Large intestine (tissue), 3 donors: ENCODE data around the gene ZNF146. TPM values are rescaled to one million over a fixed set of nuclear protein-coding genes. Genes with fewer than 3 reads are reported as not detected.
"Not testable (repeated sequence)": the region's sequence is repeated elsewhere in the genome, so short reads cannot be mapped to it uniquely, and the experiment has no call there.

Experiments
- DNase-seq, 2 donors: peaks; one replicate each; pipeline versions ENCODE4 v3.0.0 to v3.0.0-alpha.2; 2013
- H3K27ac ChIP-seq: one replicate; pipeline ENCODE4 v1.5.1; 2013; ENCODE audit warnings: low read length
- H3K27me3 ChIP-seq: 2 replicates; pipeline ENCODE4 v1.6.1; 2013; ENCODE audit warnings: low read length; ENCODE audit not compliant: control insufficient read depth, insufficient read depth
- H3K36me3 ChIP-seq: 2 replicates; pipeline ENCODE4 v1.6.1; 2013; ENCODE audit warnings: low read length; ENCODE audit not compliant: control insufficient read depth, insufficient read depth
- H3K4me1 ChIP-seq: one replicate; pipeline ENCODE4 v1.6.1; 2013; ENCODE audit warnings: low read length; ENCODE audit not compliant: control insufficient read depth, insufficient read depth
- H3K4me3 ChIP-seq: one replicate; pipeline ENCODE4 v1.5.1; 2013; ENCODE audit warnings: low read length
- H3K9me3 ChIP-seq: one replicate; pipeline ENCODE4 v1.6.1; 2013; ENCODE audit warnings: mild to moderate bottlenecking, low read depth, low read length, moderate library complexity; ENCODE audit not compliant: control insufficient read depth
- WGBS: methylation state at CpG from one replicate; pipeline ENCODE4 v1.1.5; 2013; ENCODE audit warnings: low lambda C conversion rate; ENCODE audit not compliant: insufficient coverage; 5-methylcytosine and 5-hydroxymethylcytosine counted together
- polyA plus RNA-seq: library from polyadenylated mRNA; unstranded; fragments of 120-200 nt; gene quantifications from one replicate; pipeline ENCODE4 v1.2.1, GENCODE V29; 2013

ZNF146 gene
- polyA plus RNA-seq, 1 donor = 71.8 TPM

- H3K4me1 ChIP-seq, H3K27ac ChIP-seq, H3K27me3 ChIP-seq, DNase-seq, H3K4me3 ChIP-seq, H3K36me3 ChIP-seq: not testable (repeated sequence)
- WGBS = no CpG with 5 or more reads among the region's 21 CpGs
- H3K9me3 ChIP-seq = peaks cover 25% of the 10 kb centered on the region
These were observed 53.2 kb downstream of the ZNF146 start for GRCh38 chr19:36268081-36268480.

- not testable (repeated sequence) for H3K36me3 ChIP-seq, DNase-seq
These were observed 53.7 kb downstream of the ZNF146 start for GRCh38 chr19:36268591-36268990.

GRCh38 chr19:36269295-36269694 is 54.4 kb downstream of the ZNF146 start:
- H3K27ac ChIP-seq, H3K27me3 ChIP-seq, H3K4me1 ChIP-seq, H3K36me3 ChIP-seq, H3K4me3 ChIP-seq, DNase-seq: not testable (repeated sequence)
- no CpG with 5 or more reads among the region's 29 CpGs for WGBS
- H3K9me3 ChIP-seq = peaks cover 25% of the 10 kb centered on the region

More at GRCh38 chr19:36268591-36268990, 53.7 kb downstream of the ZNF146 start:
- peaks cover 25% of the 10 kb centered on the region for H3K9me3 ChIP-seq
- H3K4me1 ChIP-seq, H3K27me3 ChIP-seq, H3K27ac ChIP-seq, H3K4me3 ChIP-seq: not testable (repeated sequence)
- WGBS = no CpG with 5 or more reads among the region's 30 CpGs

Other genes with a start within 250 kb of the ZNF146 start
- 23.4 TPM for gene SDHAF1, start 219.9 kb upstream of the ZNF146 start, polyA plus RNA-seq
- 9.8 TPM for gene SYNE4, start 206.3 kb upstream of the ZNF146 start, polyA plus RNA-seq
- gene ALKBH6, start 200.9 kb upstream of the ZNF146 start, polyA plus RNA-seq = 13.8 TPM
- gene CLIP3, start 182.2 kb upstream of the ZNF146 start, polyA plus RNA-seq = 21.5 TPM
- gene THAP8, start 160.8 kb upstream of the ZNF146 start, polyA plus RNA-seq = 9.1 TPM
- 2.6 TPM for gene WDR62, start 160.2 kb upstream of the ZNF146 start, polyA plus RNA-seq
- 0.09 TPM for gene OVOL3, start 104.0 kb upstream of the ZNF146 start, polyA plus RNA-seq
- 47.5 TPM for gene POLR2I, start 100.2 kb upstream of the ZNF146 start, polyA plus RNA-seq
- 95.3 TPM for gene TBCB, start 99.6 kb upstream of the ZNF146 start, polyA plus RNA-seq
- 516 TPM for gene CAPNS1, start 75.0 kb upstream of the ZNF146 start, polyA plus RNA-seq
- gene COX7A1, start 62.7 kb upstream of the ZNF146 start, polyA plus RNA-seq = 11.5 TPM
- gene ZNF565, start 441 bp upstream of the ZNF146 start, polyA plus RNA-seq = 5.3 TPM
- gene ZFP14, start 164.1 kb downstream of the ZNF146 start, polyA plus RNA-seq = 8.7 TPM
- gene ZFP82, start 203.5 kb downstream of the ZNF146 start, polyA plus RNA-seq = 6.4 TPM